CD8-positive, alpha-beta memory T cell (primary cell): ENCODE measurements around the gene ANKRD35. TPM values are rescaled to one million over a fixed set of nuclear protein-coding genes. Genes with fewer than 3 reads are reported as not detected.
A peak's percentile ranks its signal among the peaks of the same experiment; 100 is the strongest.

Experiments
- CTCF ChIA-PET: fragments of 350-600 bp; sonication (Branson Sonifier 250); formaldehyde crosslinking; loops from one replicate; lab custom pipeline; 2021; ENCODE audit warnings: antibody characterized with exemption; lab: Charles Lee
- POLR2A ChIA-PET: fragments of 350-600 bp; sonication (Branson Sonifier 250); formaldehyde crosslinking; loops from one replicate; lab custom pipeline; 2021; ENCODE audit warnings: antibody characterized with exemption; lab: Charles Lee
- DNase-seq, 5 donors: peaks; one replicate each; pipeline versions ENCODE4 v3.0.0 to v3.0.0-alpha.2; 2020 to 2022; ENCODE audit warnings: mixed read lengths in 1 of 5
- H3K27ac ChIP-seq: one replicate; pipeline ENCODE4 v1.7.0; 2013; ENCODE audit warnings: low read depth, mild to moderate bottlenecking, low read length, moderate library complexity
- H3K27me3 ChIP-seq: 2 replicates; pipeline ENCODE4 v1.7.0; 2013; ENCODE audit warnings: low read length, mild to moderate bottlenecking; ENCODE audit not compliant: insufficient read depth, poor library complexity, severe bottlenecking
- H3K36me3 ChIP-seq: 2 replicates; pipeline ENCODE4 v1.7.0; 2013; ENCODE audit warnings: mild to moderate bottlenecking, low read length, moderate library complexity; ENCODE audit not compliant: insufficient read depth
- H3K4me1 ChIP-seq: 2 replicates; pipeline ENCODE4 v1.7.0; 2013; ENCODE audit warnings: mild to moderate bottlenecking, low read length, moderate library complexity; ENCODE audit not compliant: insufficient read depth
- H3K4me3 ChIP-seq: 2 replicates; pipeline ENCODE4 v1.7.0; 2013; ENCODE audit warnings: mild to moderate bottlenecking, low read length
- H3K9me3 ChIP-seq: 2 replicates; pipeline ENCODE4 v1.7.0; 2013; ENCODE audit warnings: mild to moderate bottlenecking, low read length
- H3K27ac Mint-ChIP-seq, 8 donors: one replicate each; pipeline ENCODE4 v1.8.0; 2020 to 2021; ENCODE audit warnings: mixed read lengths in 8 of 8, mild to moderate bottlenecking in 6 of 8, inconsistent platforms in 3 of 8, moderate library complexity in 3 of 8
- H3K27me3 Mint-ChIP-seq, 2 donors: one replicate each; pipeline ENCODE4 v1.8.0; 2020 to 2021; ENCODE audit warnings: mixed read lengths in 2 of 2, mild to moderate bottlenecking in 1 of 2, moderate library complexity in 1 of 2
- H3K36me3 Mint-ChIP-seq, 3 donors: one replicate each; pipeline ENCODE4 v1.8.0; 2020 to 2021; ENCODE audit warnings: mixed read lengths in 3 of 3, inconsistent platforms in 1 of 3, mild to moderate bottlenecking in 1 of 3
- H3K4me1 Mint-ChIP-seq, 3 donors: one replicate each; pipeline ENCODE4 v1.8.0; 2020 to 2021; ENCODE audit warnings: mixed read lengths in 3 of 3, inconsistent platforms in 1 of 3, mild to moderate bottlenecking in 1 of 3
- H3K4me3 Mint-ChIP-seq, 7 donors: one replicate each; pipeline ENCODE4 v1.8.0; 2020 to 2021; ENCODE audit warnings: mixed read lengths in 7 of 7, mild to moderate bottlenecking in 6 of 7, moderate library complexity in 4 of 7, inconsistent platforms in 2 of 7
- H3K9me3 Mint-ChIP-seq, 5 donors: one replicate each; pipeline ENCODE4 v1.8.0; 2020 to 2022; ENCODE audit warnings: mixed read lengths in 5 of 5, mild to moderate bottlenecking in 3 of 5, moderate library complexity in 2 of 5, inconsistent platforms in 1 of 5
- polyA plus RNA-seq: library from polyadenylated mRNA; unstranded; fragments of 300-500 nt; fragmentation: Illumina TruSeq; gene quantifications from one replicate; pipeline ENCODE4 v1.2.3, GENCODE V29; 2021
- total RNA-seq, 2 experiments: library from RNA; stranded (reverse); gene quantifications; one replicate each; pipeline ENCODE4 v1.2.3, GENCODE V29; 2021

Gene ANKRD35
- total and polyA plus RNA-seq, 3 experiments from 2014 or later = 0.80 to 1.3 (median 1.0) TPM

DNA sequence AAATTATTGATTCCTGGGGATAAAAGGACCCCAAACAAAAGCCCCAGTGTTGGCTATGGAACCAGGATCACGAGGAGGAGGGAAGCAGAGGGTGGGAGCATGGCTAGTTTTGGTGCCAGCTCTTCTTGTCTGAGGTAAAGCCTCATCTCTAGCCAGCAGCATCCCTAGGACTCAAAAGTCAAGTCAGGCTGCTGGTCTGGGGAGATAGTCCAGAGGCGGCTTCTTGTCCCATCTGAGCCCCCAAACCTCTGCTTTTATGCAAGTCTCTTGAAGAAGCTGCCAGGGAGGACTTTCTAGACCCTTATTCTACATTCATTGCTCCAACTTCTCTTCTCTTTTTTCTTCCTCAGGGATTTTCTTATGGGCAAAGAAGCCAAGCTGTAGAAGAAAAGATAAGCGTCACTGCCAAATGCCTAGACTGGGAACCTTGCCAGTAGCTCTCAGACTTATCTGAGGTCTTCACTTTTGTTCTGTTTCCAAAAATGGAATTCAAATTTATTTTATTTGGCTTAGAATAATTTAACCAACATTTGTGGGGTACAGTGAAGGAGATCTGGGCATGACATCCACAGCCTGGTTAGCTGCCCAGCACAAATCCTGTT, 6.9 kb upstream of the ANKRD35 start:
- POLR2A ChIA-PET = interaction anchor here (0.7 to 1.2 kb wide), 2 partner anchors 10 to 34 kb away, joined by 3 to 4 read pairs; partner anchors contain the start of gene PIAS3
- Histone ChIP-seq H3K9me3 (no peaks in the 10 kb centered on the region), H3K27me3 (no peaks in the 10 kb centered on the region), H3K36me3 (no peaks in the 10 kb centered on the region), H3K27ac (no peak overlapping the region), H3K4me3 (no peak overlapping the region), H3K4me1 (no peaks in the 10 kb centered on the region)
- Mint-ChIP-seq H3K4me3 (peak overlapping the region in 1 of 7 donors; percentile 38), H3K27me3 (no peaks in the 10 kb centered on the region), H3K4me1 (no peaks in the 10 kb centered on the region), H3K27ac (peak overlapping the region in 1 of 8 donors; percentile 33), H3K36me3 (peaks cover 0 to 2% (median 2%) of the 10 kb centered on the region in 3 donors), H3K9me3 (no peaks in the 10 kb centered on the region)
- DNase-seq = no peak
- CTCF ChIA-PET = interaction anchor here (0.6 to 4.8 kb wide), 19 partner anchors 13 to 128 kb away, joined by 3 to 29 read pairs (median 6); partner anchors contain the start of genes ANKRD34A, HJV, ITGA10 and LIX1L

DNA sequence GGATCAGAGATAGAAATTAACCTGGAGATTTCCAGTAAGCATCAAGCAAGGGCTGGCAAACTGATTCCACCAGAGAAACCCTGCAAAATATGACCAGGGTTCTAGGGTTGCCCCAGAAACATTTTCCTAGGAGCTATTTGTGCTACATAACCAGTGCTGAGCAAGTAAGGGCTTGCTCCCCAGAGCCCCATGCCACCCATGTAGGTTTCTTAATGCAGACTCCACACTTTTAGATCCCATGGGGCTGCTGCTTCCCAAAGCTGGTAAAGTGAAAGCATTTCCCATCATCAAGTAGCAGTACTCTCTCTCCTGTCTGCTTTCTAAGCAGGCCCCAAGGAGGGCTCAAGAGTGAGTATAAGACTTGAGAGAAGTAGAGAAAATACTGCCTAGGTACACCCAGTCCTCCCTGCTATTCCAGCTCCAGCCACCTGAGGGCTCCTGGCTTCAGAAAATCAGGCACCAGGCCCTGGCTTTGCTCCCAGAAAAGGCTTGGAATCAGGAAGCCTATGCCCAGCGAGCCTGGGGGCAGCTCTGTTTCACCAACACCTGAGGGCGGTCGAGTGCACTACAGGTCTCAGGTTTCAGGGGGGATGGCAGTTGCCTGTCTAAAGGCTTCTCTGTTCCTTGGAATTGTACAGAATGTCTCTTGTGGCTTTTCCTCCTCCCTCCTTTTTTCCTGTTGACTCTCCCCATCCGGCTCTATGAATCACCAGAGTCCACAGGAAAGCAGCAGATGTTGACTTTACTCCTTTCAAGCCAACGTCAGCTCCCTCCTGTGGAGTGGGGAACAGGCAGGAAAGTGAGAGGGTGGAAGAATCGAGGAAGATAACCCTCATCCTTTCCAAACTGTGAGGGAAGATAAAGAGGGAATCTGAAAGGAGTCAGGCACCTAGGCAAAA, 6.2 kb upstream of the ANKRD35 start:
- no peaks in the 10 kb centered on the region for H3K9me3 ChIP-seq
- H3K27ac ChIP-seq = no peak overlapping the region
- Mint-ChIP-seq H3K9me3 (no peaks in the 10 kb centered on the region), H3K27ac (peak overlapping the region in 1 of 8 donors; percentile 83), H3K4me3 (no peak overlapping the region), H3K36me3 (peaks cover 0 to 2% (median 2%) of the 10 kb centered on the region in 3 donors), H3K27me3 (no peaks in the 10 kb centered on the region), H3K4me1 (peaks cover 0 to 1% (median under 1%) of the 10 kb centered on the region in 3 donors)
- peak in 4 of 5 donors; percentile 6 to 59 (median 32) for DNase-seq
- CTCF ChIA-PET = interaction anchor here (0.6 to 4.8 kb wide), 21 partner anchors 13 to 146 kb away, joined by 3 to 29 read pairs (median 5); partner anchors contain the start of genes ANKRD34A, HJV, ITGA10 and LIX1L
- H3K36me3 ChIP-seq = no peaks in the 10 kb centered on the region
- no peaks in the 10 kb centered on the region for H3K27me3 ChIP-seq
- POLR2A ChIA-PET = interaction anchor here (0.6 to 0.7 kb wide), 2 partner anchors 33 to 140 kb away, joined by 4 read pairs; partner anchors contain the start of gene PIAS3
- no peak overlapping the region for H3K4me3 ChIP-seq
- H3K4me1 ChIP-seq = no peaks in the 10 kb centered on the region

DNA sequence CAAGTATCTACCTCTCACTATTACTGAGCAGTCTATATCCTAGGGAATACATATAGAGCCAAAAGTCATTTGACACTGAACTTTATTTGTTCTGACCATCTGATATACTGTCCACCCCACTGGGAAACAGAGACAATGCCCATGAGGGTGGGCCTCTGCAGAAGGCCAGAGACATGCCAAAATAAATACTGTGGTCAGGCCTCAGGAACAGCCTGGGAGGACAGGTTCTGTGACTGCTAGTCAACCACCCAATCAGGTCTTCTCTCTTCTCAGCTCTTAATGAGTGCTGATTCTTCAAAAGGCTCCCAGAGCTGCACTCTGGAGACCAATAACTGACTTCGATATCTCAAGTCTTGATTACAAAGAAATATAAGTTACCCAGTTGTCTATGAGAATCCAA, 5.5 kb upstream of the ANKRD35 start:
- no peak overlapping the region for H3K4me3 ChIP-seq
- Mint-ChIP-seq H3K27me3 (no peaks in the 10 kb centered on the region), H3K36me3 (peaks cover 0 to 2% (median 0%) of the 10 kb centered on the region in 3 donors), H3K4me3 (no peak overlapping the region), H3K4me1 (peaks cover 3 to 6% (median 4%) of the 10 kb centered on the region in 3 donors), H3K9me3 (no peaks in the 10 kb centered on the region), H3K27ac (no peak overlapping the region)
- H3K27me3 ChIP-seq = no peaks in the 10 kb centered on the region
- no peak for DNase-seq
- ChIA-PET POLR2A (interaction anchor here (0.6 kb wide), 1 partner anchor 141 kb away, joined by 4 read pairs; no protein-coding TSS in a partner anchor), CTCF (interaction anchor here (0.6 to 4.8 kb wide), 19 partner anchors 12 to 147 kb away, joined by 3 to 29 read pairs (median 5); partner anchors contain the start of genes ANKRD34A, HJV, ITGA10 and LIX1L)
- H3K27ac ChIP-seq = no peak overlapping the region
- peaks cover 4% of the 10 kb centered on the region for H3K4me1 ChIP-seq
- no peaks in the 10 kb centered on the region for H3K9me3 ChIP-seq
- no peaks in the 10 kb centered on the region for H3K36me3 ChIP-seq

DNA sequence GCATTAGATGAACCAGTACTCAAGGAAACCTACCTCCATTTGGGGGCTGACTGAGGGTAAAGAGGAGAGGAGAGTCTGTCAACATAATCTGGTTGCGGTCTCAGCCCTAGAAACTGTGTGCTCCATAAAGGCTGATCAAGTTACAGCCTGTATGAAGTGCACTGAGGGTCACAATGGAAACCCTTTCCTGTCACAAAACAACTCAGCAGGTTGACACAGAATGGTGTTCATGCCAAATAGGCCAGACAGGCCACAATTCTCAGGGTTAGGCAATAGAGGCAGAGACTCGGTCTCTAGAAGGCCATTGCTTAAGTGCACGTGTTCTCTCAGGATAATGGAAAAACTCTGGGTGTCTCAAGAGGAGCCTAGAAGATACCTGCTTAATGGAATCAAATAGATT, 4.1 kb upstream of the ANKRD35 start:
- Histone ChIP-seq H3K9me3 (no peaks in the 10 kb centered on the region), H3K27me3 (peaks cover 6% of the 10 kb centered on the region), H3K36me3 (no peaks in the 10 kb centered on the region), H3K27ac (no peak overlapping the region), H3K4me1 (peaks cover 13% of the 10 kb centered on the region), H3K4me3 (no peak overlapping the region)
- H3K4me3 Mint-ChIP-seq = no peak overlapping the region
- H3K27ac Mint-ChIP-seq = no peak overlapping the region
- no peak for DNase-seq
- CTCF ChIA-PET = interaction anchor here (0.7 to 4.8 kb wide), 2 partner anchors 44 to 55 kb away, joined by 3 to 29 read pairs; partner anchors contain the start of gene NUDT17
- H3K4me1 Mint-ChIP-seq = peaks cover 15 to 18% (median 16%) of the 10 kb centered on the region in 3 donors
- POLR2A ChIA-PET = no interaction called here
- H3K36me3 Mint-ChIP-seq = peaks cover 0 to 2% (median 0%) of the 10 kb centered on the region in 3 donors
- H3K27me3 Mint-ChIP-seq = peaks cover 4 to 7% of the 10 kb centered on the region in 2 donors
- no peaks in the 10 kb centered on the region for H3K9me3 Mint-ChIP-seq

DNA sequence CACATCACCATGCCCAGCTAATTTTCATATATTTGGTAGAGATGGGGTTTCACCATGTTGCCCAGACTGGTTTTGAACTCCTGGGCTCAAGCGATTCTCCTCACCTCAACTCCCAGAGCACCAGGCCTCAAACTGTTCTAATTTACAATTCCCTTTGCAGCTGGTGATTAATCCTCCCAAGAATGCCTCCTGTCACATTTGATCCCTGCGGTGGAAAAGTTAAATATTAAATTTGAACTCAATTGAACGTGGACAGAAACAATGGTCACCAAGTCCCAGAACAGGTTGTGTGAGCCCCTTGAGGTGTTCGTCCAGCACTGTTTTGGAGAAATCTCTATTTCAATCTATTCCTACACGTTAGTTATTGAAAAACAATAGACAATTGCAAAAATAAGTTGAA, 2.0 kb upstream of the ANKRD35 start:
- Mint-ChIP-seq H3K4me1 (peaks cover 16 to 20% (median 18%) of the 10 kb centered on the region in 3 donors), H3K9me3 (no peaks in the 10 kb centered on the region), H3K4me3 (peak overlapping the region in 3 of 7 donors; percentile 37 to 64 (median 62)), H3K27ac (no peak overlapping the region), H3K36me3 (no peaks in the 10 kb centered on the region), H3K27me3 (peaks cover 18 to 22% of the 10 kb centered on the region in 2 donors)
- Histone ChIP-seq H3K36me3 (no peaks in the 10 kb centered on the region), H3K27me3 (peaks cover 18% of the 10 kb centered on the region), H3K4me3 (no peak overlapping the region), H3K4me1 (peaks cover 13% of the 10 kb centered on the region), H3K9me3 (no peaks in the 10 kb centered on the region), H3K27ac (no peak overlapping the region)
- POLR2A ChIA-PET = no interaction called here
- CTCF ChIA-PET = interaction anchor here (1.7 kb wide), 1 partner anchor 21 kb away, joined by 3 read pairs; no protein-coding TSS in a partner anchor
- DNase-seq = no peak

DNA sequence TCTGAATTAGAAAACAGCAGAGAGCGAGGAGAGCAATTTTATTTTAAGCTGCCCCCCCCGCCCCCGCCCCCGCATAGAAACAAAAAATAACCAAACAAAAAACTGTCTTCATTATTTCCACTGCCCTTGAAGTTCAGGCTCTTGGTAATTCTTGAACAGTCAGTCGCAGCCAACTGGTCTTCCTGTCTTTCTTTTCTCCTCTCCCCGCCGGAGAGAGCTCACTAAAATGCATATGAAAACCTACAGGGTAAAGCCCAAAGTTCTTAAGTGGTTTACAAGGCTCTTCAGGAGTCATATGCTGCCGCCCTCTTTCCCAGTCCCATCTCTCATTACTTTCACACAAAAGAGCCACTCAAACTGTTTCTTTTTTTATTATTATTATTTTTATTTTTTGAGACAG, 1.1 kb upstream of the ANKRD35 start:
- ChIA-PET POLR2A (interaction anchor here (0.7 to 1.6 kb wide), 2 partner anchors 77 to 149 kb away, joined by 4 read pairs; partner anchors contain the start of genes ANKRD34A and POLR3GL), CTCF (interaction anchor here (1.5 to 2.6 kb wide), 3 partner anchors 22 to 91 kb away, joined by 3 to 11 read pairs (median 3); partner anchors contain the start of gene NUDT17)
- H3K27me3 Mint-ChIP-seq = peaks cover 21 to 24% of the 10 kb centered on the region in 2 donors
- Histone ChIP-seq H3K4me3 (no peak overlapping the region), H3K27me3 (peaks cover 18% of the 10 kb centered on the region), H3K4me1 (peaks cover 13% of the 10 kb centered on the region), H3K27ac (no peak overlapping the region), H3K9me3 (no peaks in the 10 kb centered on the region), H3K36me3 (no peaks in the 10 kb centered on the region)
- H3K4me3 Mint-ChIP-seq = peak overlapping the region; percentile 57 to 86 (median 70)
- no peaks in the 10 kb centered on the region for H3K9me3 Mint-ChIP-seq
- H3K4me1 Mint-ChIP-seq = peaks cover 16 to 20% (median 18%) of the 10 kb centered on the region in 3 donors
- DNase-seq = no peak
- no peak overlapping the region for H3K27ac Mint-ChIP-seq
- no peaks in the 10 kb centered on the region for H3K36me3 Mint-ChIP-seq

DNA sequence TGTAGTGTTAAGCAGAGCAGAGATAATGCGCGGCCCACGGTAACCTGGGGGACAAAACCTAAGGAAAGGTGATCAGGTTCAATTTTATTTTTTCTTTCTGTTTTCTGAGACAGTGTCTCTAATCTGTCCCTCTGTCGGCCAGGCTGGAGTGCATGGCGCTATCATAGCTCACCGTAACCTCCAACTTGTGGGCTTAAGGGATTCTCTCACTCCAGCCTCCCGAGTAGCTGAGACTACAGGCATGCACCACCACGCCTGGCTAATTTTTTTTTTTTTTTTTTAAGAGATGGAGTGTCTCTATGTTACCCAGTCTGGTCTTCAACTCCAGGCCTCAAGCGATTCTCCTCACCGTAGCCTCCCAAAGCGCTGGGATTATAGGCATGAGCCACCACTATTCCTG, 724 bp upstream of the ANKRD35 start:
- Mint-ChIP-seq H3K4me1 (peaks cover 16 to 20% (median 18%) of the 10 kb centered on the region in 3 donors), H3K9me3 (no peaks in the 10 kb centered on the region), H3K27me3 (peaks cover 21 to 24% of the 10 kb centered on the region in 2 donors), H3K36me3 (no peaks in the 10 kb centered on the region), H3K4me3 (peak overlapping the region; percentile 71 to 90 (median 84)), H3K27ac (peak overlapping the region in 1 of 8 donors; percentile 34)
- Histone ChIP-seq H3K9me3 (no peaks in the 10 kb centered on the region), H3K36me3 (no peaks in the 10 kb centered on the region), H3K27me3 (peaks cover 18% of the 10 kb centered on the region), H3K27ac (no peak overlapping the region), H3K4me1 (peaks cover 13% of the 10 kb centered on the region), H3K4me3 (peak overlapping the region; percentile 74)
- DNase-seq = no peak
- POLR2A ChIA-PET = interaction anchor here (0.7 to 1.6 kb wide), 2 partner anchors 78 to 148 kb away, joined by 4 read pairs; partner anchors contain the start of genes ANKRD34A and POLR3GL
- CTCF ChIA-PET = interaction anchor here (1.3 to 2.6 kb wide), 3 partner anchors 15 to 92 kb away, joined by 3 to 11 read pairs (median 4); partner anchors contain the start of gene NUDT17
